Measurements from ENCODE around the gene ZNF221. TPM values are rescaled to one million over a fixed set of nuclear protein-coding genes. Genes with fewer than 3 reads are reported as not detected.

Gene ZNF221
- total and polyA plus RNA-seq, 2 donors (not counting 3 experiments of a cell fraction or from before 2014, with no cell fraction given) = 1.4 to 4.2 TPM

DNA sequence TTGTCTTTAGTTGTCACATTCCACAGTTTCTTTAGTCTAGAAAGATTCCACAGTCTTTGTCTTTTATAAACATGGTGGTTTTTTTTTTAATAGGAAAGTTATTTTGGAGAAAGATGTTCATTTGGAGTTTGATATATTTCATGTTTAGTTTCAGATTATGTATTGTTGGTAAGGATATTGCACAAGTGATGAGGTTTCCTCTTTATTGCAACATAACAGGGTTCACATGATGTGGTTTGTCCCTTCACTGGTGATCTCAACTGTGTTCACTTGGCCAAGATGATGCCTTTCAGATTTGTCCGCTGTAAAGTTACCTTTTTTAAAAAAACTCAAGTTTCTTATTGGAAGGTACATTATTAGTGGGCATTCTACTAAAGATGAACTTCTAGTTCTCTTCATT lies 54.9 kb downstream of the ZNF221 start:
- H3K9me1 ChIP-seq (replicated peaks; ENCODE audit: control insufficient read depth, extremely low read depth, insufficient read depth, low read length) = no peaks in the 10 kb centered on the region
- H3K9me3 ChIP-seq (replicated peaks; ENCODE audit: control insufficient read depth, insufficient read depth, low read length) = peaks cover 10% of the 10 kb centered on the region
- no peak overlapping the region for H3K4me2 ChIP-seq (ENCODE audit: insufficient read depth, low read length)
- POLR2A ChIA-PET = no interaction called here
- peaks cover 6% of the 10 kb centered on the region for H3K4me1 ChIP-seq (ENCODE audit: control insufficient read depth, extremely low read depth, insufficient read depth, low read length)
- no peak overlapping the region for H2AFZ ChIP-seq (ENCODE audit: low read depth, low read length)
- no peak overlapping the region for H3K4me3 ChIP-seq (replicated peaks in 1 of 3; ENCODE audit: insufficient read depth in 1 of 3, low read depth in 1 of 3, low read length in 3 of 3)
- FAIRE-seq (no peak), DNase-seq (ENCODE audit: low read depth, low spot score) (no peak)
- H3K36me3 ChIP-seq (ENCODE audit: control insufficient read depth in 2 of 2, extremely low read depth in 1 of 2, insufficient read depth in 2 of 2, low read length in 2 of 2) = peaks cover 20 to 25% of the 10 kb centered on the region in 2 experiments
- CTCF ChIA-PET = no interaction called here
- H3K9ac ChIP-seq (replicated peaks; ENCODE audit: extremely low read depth, insufficient read depth, low read length) = no peak overlapping the region
- H3K27ac ChIP-seq (ENCODE audit: insufficient read depth, low read depth, low read length) = no peak overlapping the region
- BruUV-seq (replicated peaks) = no TSS peak
- no peaks in the 10 kb centered on the region for H3K79me2 ChIP-seq (ENCODE audit: control insufficient read depth, insufficient read depth, low read length)
- H3K27me3 ChIP-seq (ENCODE audit: control insufficient read depth in 2 of 2, insufficient read depth in 2 of 2, low read length in 2 of 2) = no peaks in the 10 kb centered on the region
- dilution Hi-C loops (cut with MboI; ENCODE audit: extremely low pct_ligation_motif_present, low sequenced_read_pairs) (no loop called here), intact Hi-C loops (cut with micrococcal nuclease) (loop anchor here (10.0 kb wide), 1 partner anchor 299 kb away; the partner anchor contains the start of gene ZNF235)
- H4K20me1 ChIP-seq (replicated peaks; ENCODE audit: control insufficient read depth, extremely low read depth, insufficient read depth, low read length) = no peaks in the 10 kb centered on the region
- TF ChIP-seq, protein P1, sequence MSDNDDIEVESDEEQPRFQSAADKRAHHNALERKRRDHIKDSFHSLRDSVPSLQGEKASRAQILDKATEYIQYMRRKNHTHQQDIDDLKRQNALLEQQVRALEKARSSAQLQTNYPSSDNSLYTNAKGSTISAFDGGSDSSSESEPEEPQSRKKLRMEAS (IDR thresholded peaks at IDR 0.05; ENCODE audit: insufficient read depth, insufficient read length) = no peak
- no peak for TF ChIP-seq JUN (IDR thresholded peaks at IDR 0.05; ENCODE audit: borderline replicate concordance, insufficient read depth, insufficient read length, low read depth)
- TF ChIP-seq GATA2 (IDR thresholded peaks at IDR 0.05; ENCODE audit: insufficient read depth, insufficient read length, low read depth, low read length) = no peak
- TF ChIP-seq, protein P2, sequence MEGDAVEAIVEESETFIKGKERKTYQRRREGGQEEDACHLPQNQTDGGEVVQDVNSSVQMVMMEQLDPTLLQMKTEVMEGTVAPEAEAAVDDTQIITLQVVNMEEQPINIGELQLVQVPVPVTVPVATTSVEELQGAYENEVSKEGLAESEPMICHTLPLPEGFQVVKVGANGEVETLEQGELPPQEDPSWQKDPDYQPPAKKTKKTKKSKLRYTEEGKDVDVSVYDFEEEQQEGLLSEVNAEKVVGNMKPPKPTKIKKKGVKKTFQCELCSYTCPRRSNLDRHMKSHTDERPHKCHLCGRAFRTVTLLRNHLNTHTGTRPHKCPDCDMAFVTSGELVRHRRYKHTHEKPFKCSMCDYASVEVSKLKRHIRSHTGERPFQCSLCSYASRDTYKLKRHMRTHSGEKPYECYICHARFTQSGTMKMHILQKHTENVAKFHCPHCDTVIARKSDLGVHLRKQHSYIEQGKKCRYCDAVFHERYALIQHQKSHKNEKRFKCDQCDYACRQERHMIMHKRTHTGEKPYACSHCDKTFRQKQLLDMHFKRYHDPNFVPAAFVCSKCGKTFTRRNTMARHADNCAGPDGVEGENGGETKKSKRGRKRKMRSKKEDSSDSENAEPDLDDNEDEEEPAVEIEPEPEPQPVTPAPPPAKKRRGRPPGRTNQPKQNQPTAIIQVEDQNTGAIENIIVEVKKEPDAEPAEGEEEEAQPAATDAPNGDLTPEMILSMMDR (IDR thresholded peaks at IDR 0.05; ENCODE audit: extremely low read depth in 1 of 2, insufficient read depth in 1 of 2, low read depth in 1 of 2, low read length in 2 of 2) = no peak
- no peak for TF ChIP-seq POLR2A (IDR thresholded peaks at IDR 0.05; ENCODE audit: low read depth, low read length)
- no peak for TF ChIP-seq EZH2 (IDR thresholded peaks at IDR 0.05; ENCODE audit: borderline replicate concordance, low read depth, low read length, severe bottlenecking)
- TF ChIP-seq MYC (IDR thresholded peaks at IDR 0.05; ENCODE audit: low read depth, low read length) = no peak
- TF ChIP-seq POLR2AphosphoS5 (IDR thresholded peaks at IDR 0.05; ENCODE audit: insufficient read depth, low read depth, low read length) = no peak
- TF ChIP-seq FOS (IDR thresholded peaks at IDR 0.05; ENCODE audit: borderline replicate concordance, insufficient read depth, low read length) = no peak
